Measurements from ENCODE around the gene SLC1A6.

The SLC1A6 gene

DNA sequence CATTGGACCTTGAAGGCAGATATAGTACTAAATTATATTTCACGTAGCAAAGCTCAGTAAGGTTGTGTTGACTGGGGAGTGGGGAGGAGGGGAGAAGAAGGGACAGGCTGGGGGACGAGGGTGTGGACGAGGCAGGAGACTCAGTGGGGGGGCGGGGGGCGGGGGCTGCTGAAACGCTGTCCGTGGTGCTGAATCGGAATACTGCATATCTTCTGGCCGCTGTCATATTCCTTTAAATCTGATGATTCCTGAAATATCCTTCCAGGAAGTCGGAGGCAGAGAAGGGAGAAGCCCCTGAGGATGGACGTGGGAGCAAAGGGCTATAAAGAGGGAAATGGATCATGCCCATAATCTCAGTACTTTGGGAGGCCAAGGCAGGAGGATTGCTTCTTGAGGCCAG, 34.9 kb upstream of the SLC1A6 start:
- H3K4me3 ChIP-seq (replicated peaks; ENCODE audit: low read depth, low read length) = no peak overlapping the region
- DNase-seq (ENCODE audit: low read depth) = no peak
- TF ChIP-seq, protein P1, sequence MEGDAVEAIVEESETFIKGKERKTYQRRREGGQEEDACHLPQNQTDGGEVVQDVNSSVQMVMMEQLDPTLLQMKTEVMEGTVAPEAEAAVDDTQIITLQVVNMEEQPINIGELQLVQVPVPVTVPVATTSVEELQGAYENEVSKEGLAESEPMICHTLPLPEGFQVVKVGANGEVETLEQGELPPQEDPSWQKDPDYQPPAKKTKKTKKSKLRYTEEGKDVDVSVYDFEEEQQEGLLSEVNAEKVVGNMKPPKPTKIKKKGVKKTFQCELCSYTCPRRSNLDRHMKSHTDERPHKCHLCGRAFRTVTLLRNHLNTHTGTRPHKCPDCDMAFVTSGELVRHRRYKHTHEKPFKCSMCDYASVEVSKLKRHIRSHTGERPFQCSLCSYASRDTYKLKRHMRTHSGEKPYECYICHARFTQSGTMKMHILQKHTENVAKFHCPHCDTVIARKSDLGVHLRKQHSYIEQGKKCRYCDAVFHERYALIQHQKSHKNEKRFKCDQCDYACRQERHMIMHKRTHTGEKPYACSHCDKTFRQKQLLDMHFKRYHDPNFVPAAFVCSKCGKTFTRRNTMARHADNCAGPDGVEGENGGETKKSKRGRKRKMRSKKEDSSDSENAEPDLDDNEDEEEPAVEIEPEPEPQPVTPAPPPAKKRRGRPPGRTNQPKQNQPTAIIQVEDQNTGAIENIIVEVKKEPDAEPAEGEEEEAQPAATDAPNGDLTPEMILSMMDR (IDR thresholded peaks at IDR 0.05; ENCODE audit: low read length, missing control alignments) = no peak

DNA sequence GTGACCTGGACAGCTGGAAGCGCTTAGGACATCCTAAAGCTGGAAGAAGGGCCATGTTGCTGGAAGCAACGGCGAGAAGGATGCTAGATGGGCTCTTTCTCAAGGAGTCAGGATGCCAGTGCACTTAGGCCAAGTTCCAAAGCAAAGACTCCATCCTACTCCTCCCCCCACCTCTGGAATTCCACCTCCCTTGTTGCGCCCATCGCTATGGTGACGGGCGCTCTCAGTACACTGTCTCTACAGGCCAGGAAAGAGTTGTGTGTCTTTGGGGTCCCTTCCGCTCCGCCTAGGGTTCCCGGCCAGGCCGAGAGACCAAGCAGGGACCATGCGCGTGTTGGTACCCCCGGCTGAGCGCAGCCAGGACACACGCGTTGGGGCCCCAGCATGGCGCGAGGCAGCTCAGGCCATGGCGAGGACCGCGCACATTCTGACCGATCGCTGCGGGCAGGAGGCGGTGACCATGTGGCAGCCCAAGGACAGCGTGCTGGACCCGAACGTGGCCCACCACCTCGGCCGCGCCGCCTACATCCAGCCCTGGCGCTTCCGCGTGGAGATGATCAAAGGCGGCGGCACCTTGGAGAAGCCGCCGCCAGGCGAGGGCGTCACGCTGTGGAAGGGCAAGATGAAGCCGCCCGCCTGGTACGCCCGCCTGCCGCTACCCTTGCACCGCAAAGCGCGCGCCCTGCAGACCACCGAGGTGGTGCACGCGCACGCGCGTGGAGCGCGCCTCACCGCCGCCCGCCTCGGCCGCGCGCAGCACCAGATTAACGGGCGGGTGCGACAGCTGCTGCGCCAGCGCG, 31.0 kb upstream of the SLC1A6 start:
- DNase-seq (ENCODE audit: low read depth) = no peak
- no peak overlapping the region for H3K4me3 ChIP-seq (replicated peaks; ENCODE audit: low read depth, low read length)
- TF ChIP-seq, protein P1 (IDR thresholded peaks at IDR 0.05; ENCODE audit: low read length, missing control alignments) = no peak

DNA sequence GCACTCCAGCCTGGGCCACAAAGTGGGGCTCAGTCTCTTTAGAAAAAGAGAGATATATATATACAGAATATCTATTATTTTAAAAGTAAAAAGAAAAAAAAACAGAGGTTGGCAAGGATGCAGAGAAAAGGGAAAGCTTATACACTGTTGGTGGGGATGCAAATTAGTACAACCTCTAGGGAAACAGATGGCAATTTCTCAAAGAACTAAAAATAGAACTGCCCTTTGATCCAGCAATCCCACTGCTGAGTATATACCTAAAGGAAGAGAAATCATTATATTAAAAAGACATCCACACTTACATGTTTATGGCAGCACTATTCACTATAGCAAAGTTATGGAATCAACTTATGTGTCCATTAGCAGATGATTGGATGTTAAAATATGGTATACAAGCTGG, 28.6 kb upstream of the SLC1A6 start:
- DNase-seq (ENCODE audit: low read depth) = no peak
- TF ChIP-seq, protein P1 (IDR thresholded peaks at IDR 0.05; ENCODE audit: low read length, missing control alignments) = no peak

DNA sequence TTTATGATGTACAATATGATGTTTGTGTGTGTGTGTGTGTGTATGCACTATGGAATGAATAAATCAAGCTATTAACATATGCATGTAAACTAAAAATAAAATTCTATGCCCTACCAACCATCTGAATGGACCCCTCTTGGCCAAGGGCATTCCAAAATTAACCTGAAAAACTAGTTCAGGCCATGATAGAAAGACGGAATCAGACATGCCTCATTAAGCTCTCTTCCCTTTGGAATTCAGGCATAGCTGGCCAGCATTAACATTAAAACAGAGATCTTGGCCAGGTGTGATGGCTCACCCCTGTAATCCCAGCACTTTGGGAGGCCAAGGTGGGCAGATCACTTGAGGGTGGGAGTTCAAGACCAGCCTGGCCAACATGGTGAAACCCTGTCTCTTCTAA, 18.3 kb upstream of the SLC1A6 start:
- no peak for DNase-seq (ENCODE audit: low read depth)
- TF ChIP-seq, protein P1 (IDR thresholded peaks at IDR 0.05; ENCODE audit: low read length, missing control alignments) = no peak
- H3K4me3 ChIP-seq (replicated peaks; ENCODE audit: low read depth, low read length) = no peak overlapping the region

More for the DNA sequence above, 28.6 kb upstream of the SLC1A6 start:
- no peak overlapping the region for H3K4me3 ChIP-seq (replicated peaks; ENCODE audit: low read depth, low read length)

DNA sequence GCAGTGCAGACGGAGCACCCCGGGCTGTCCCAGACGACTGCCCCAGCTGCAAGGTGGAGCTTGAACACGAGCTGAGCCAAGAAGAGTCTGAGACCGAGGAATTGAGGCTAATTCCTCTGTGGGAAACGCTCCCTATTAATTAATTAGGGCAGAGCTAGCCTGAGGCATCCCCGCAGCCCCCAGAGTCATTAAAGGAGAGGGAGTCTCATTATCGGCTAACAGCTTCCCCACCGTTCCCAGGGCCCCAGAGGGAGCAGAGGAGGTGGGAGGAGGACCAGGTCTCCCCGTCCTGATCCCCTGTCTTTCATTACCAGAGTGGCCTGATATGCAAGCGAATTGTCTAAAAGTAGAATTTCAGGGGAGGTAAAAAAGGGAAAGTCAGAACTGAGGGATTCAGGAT, 13.1 kb upstream of the SLC1A6 start:
- H3K4me3 ChIP-seq (replicated peaks; ENCODE audit: low read depth, low read length) = no peak overlapping the region
- DNase-seq (ENCODE audit: low read depth) = no peak
- TF ChIP-seq, protein P1 (IDR thresholded peaks at IDR 0.05; ENCODE audit: low read length, missing control alignments) = no peak

DNA sequence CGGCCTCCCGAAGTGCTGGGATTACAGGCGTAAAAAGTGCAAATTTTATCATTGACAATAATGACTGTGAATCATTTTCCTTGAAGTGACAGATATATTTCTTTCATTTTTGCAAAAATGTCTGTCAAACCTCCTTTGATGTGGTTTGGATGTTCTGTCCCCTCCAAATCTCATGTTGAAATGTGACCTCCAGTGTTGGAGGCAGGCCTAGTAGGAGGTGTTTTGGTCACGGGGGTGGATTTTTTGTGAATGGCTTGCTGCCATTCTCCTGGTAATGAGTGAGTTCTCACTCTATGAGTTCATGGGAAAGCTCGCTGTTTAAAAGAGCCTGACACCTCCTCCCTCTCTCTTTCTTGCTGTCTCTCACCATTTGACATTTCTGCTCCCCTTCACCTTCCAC, 5.5 kb upstream of the SLC1A6 start:
- TF ChIP-seq, protein P1 (IDR thresholded peaks at IDR 0.05; ENCODE audit: low read length, missing control alignments) = no peak
- H3K4me3 ChIP-seq (replicated peaks; ENCODE audit: low read depth, low read length) = no peak overlapping the region
- DNase-seq (ENCODE audit: low read depth) = no peak
